Amygdala (tissue), 56 donors: ENCODE results near the gene MLLT6.

Experiments
- DNase-seq, 56 donors: peaks; one replicate each; lab custom pipeline; 2025; lab: John Stamatoyannopoulos, UW

MLLT6 gene

DNA sequence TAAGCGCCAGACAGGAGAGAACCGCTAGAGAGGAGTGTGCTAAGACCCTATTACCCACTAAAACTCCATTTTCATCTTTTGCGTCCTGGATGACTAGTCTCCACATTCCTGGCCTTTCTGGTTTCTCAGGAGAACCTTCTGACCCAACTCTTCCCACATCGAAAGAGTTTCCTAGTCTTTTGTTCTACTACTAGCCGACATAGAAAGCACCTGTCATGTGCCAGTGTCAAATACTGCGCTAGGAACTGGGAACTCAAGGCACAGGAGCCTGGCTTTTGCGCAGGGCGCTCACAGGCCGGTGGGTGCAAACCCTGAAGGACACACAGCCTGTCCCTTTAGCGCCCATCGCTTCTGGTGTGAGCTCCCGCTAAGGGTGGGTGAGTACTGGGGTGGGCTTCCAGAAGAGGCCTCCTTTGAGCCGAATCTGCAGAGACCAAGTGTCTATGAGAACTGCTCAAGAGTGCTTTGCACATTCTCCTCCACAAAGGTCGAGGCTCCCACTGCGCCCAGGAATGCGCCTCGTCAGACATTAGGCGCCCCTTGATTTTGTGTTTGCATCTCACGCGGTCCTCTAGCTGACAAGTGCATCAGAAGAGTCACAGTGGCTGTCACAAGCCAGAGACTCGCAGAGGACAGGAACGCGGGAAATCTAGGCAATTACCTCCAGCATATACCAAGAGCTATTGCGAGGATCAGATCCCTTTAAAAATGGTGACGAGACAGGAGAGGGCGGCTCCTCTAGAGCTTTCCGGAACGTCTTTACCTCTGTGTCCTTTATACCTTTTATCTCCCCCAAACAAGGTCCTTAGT lies 45.4 kb downstream of the MLLT6 start:
- peak in 3 of 56 donors; percentile 28 to 42 (median 30) for DNase-seq

DNA sequence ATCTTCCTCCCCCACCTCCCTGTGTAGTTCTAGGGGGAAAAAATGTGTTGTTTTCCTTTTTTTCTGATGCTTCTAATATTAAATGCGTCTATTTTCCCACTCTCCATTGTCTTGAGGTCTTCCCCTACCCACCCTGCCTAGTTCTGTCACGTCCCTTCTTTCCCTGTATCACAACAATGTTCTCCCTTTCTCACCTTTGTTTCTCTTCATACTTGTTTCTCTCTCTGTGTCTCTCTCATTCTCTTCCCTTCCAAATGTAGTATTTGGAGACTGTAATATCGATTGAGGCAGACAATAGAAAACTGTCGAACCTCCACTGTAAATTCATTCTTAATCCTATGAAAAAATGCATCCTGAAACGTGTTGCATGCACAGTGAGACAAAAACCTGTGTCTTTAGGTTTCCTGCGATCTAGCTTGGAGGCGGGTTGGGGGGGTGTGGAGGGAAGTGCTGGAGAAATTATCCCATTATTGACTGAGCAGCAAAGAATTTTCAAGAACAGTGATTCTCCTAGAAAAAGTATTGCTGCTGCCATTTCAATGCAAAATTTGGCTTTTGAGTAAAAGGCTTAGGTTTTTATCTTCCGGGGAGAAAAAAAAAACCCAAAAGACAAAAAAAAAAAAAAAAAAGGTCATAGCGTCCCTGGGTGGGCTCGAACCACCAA lies 46.2 kb downstream of the MLLT6 start:
- no peak for DNase-seq

DNA sequence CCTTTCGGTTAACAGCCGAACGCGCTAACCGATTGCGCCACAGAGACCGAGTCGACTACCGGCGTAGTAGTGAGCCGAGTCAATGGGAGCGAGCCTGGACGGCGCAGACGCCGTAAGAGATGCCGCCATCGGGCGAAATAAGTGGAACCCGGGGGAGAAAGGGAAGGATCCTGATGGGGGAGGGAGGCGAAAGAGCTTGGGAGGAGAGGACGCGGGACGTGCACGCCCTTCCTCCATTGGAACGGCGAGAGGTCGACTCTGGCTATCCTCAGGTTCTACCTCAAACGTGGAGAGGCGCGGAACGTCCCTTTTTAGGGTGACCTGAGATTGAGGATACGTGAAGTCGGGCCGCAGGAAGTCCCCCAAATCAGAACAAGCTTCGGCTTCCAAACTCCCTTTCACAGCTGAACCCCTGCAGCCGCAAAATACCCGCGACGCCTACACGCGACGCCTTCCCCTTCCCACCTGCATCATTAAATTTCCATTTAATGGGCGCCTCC lies 46.8 kb downstream of the MLLT6 start:
- peak in 50 of 56 donors; percentile 33 to 87 (median 68) for DNase-seq

DNA sequence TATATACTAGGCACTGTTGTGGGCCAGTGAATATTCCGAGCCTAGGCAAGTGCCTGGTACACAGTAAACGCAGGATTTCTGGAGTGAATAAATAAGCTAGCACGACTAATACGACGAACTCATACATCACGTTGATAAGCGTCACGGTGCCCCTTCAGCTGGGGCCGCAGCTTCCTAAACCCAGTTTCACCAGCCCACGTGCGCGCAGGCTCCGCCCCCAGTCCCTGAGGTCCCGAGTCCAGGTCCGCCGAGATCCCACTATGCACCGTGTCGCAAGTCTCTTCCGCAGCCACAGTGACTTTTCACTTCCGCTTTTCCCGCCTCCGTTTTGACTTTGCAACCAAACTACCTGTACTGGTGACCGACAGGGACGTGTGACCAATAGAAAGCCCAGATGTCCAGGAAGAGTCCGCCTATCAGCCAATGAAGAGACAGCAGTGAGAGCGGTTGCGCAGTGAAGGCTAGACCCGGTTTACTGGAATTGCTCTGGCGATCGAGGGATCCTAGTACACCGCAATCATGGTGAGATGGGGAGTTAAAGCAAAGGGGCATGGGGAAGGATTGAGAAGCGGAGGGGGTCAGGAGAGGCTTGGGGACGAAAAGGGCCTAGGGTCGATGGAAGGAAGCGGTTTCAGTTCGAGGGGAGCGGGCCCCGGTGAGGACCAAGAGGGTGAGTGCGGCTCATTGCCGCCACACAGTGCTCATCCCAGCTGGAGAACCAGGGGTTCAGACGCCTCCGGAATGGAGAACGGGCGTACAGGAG lies 47.4 kb downstream of the MLLT6 start, which contains the start of gene PSMB3:
PSMB3 (plus strand) TSS at position 434 of the 763 bp plus-strand sequence; CDS start at position 520, 86 bp downstream.
- peak; percentile 58 to 100 (median 97) for DNase-seq

DNA sequence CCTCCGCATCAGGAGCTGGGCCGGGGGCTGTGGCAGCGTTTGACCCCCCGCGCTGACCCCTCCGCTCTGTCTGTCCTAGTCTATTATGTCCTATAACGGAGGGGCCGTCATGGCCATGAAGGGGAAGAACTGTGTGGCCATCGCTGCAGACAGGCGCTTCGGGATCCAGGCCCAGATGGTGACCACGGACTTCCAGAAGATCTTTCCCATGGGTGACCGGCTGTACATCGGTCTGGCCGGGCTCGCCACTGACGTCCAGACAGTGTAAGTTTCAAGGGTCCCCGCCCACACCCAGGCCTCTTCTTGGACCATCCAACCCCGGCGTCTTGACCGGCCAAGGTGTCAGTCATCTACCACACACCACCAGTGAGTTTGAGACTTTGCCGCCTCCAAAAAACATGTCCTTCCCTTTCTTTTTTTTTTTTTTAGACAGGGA lies 48.0 kb downstream of the MLLT6 start:
- no peak for DNase-seq

DNA sequence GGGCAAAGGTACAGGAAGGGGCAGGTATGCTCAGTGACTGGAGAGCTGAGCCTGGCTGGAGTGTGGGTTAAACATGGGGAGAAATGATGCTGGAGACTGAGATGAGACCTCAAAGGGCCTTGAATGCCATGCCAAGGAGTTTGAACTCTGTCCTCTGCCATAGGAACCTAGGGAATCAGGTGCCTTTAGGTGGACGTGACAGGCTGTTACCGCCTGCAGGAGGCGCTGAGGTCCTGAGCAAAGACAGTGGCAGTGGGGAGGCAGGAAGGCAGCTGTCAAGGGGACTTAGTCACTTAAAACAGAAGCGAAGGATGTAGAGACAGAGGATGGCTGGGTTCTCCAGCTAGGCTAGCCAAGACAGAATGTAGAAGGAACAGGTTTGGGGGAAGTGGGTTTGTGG lies 56.5 kb downstream of the MLLT6 start:
- DNase-seq: no peak

DNA sequence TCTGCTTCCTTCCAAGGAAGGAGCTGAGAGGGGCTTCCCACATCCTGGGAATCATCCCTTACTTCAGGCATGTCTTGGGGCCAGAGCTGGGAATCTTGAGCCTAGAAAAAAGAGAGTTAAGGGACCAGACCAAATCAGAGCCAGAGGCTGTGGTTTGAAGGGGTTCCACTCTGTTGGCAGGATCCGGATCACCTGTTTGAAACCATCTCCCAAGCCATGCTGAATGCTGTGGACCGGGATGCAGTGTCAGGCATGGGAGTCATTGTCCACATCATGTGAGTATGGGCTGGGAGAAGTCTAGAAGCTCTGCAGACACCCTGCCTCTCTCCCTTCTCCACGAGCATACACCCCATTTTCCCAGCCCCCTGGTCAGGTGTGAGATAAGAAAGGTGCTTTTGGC lies 57.2 kb downstream of the MLLT6 start:
- no peak for DNase-seq

DNA sequence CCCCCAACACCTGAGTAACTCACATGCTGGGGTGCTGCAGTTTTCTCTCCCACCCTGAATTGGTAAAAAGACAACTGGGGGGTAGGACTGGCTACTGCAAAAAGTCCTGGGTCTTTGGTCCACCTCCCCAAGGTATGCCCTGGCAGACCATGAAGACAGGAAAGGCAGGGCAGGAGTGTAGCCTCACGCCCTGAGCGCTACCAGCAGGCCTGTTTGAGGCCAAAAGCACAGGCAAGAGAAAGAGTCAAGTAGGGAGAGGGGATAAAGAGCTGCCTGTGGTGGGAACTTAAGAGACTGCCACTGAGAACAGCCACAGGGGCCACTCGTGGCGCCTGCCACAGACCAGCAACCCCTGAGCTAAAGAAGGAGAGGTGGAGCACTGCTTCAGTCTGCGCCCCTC lies 61.3 kb downstream of the MLLT6 start:
- DNase-seq: no peak

DNA sequence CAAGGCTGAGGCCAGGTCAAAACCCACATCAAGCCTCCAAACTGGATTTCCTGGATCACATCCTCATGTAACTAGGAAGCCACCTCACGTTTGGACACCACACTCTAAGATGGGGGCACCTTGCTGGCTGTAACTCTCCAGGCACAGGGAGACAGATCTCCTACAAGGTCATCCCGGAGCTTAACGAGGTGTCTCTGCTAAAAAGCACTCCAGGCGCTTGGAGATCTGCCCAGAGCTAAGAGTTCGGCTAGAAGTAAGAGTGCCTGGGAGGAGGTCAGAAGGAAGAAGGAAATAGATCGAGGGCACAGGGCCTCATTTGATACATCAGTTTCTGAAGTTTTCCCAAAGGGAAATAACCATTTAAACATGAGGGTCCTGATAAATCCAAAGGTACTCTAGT lies 63.3 kb downstream of the MLLT6 start:
- DNase-seq: no peak

DNA sequence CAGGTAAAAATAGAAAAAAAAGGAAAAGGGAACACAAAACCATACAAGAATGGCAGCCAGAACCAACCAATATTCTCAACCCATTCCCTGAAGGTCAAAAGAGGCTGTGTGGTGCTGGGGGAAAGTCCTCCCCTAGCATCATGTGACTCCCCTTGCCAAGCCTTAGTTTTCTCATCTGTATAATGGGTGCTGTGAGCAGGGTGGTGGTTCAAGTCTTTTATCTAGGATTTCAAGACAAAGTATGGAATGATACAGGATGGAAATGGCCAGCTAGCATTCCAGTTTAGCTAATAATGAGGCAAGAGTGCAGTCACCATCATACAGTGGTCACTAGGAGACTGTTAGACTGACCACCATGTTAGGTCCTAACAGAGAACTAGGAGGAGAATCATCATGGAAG lies 68.2 kb downstream of the MLLT6 start:
- DNase-seq: no peak

DNA sequence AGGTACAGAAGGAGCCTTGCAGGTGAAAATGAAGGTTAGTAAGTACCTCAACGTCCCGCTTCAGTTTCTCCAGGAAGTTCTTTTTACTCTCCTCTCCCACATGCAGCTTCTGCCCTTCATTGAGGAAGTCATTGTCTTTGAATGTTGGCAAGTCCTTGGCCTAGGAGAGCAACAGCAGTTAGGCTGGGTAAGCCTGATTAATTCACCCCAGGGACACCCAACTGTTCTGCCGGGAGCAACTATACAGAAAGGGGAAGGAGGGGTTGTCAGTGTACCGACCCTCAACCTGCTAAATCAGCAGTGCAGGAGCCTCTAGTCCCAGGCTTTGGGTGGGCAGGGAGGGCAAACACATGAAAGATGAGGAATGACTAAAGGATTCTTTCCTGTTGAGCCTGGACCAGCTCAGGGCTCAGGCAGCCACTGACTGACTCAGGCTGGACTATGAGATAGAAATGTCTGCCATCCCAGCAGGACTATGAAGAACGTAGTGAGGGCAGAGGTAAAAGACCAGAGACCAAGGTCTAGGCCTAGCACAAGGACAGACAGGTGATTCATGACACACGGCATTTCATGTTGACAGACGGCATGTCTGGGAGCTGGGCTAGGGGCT lies 72.7 kb downstream of the MLLT6 start:
- no peak for DNase-seq
